Activated CD4-positive, alpha-beta T cell treated with anti-CD3 and anti-CD28 coated beads for 4 hours (primary cell): ENCODE results near the gene EMC7.
"Not testable (repeated sequence)": the region's sequence is repeated elsewhere in the genome, so short reads cannot be mapped to it uniquely, and the experiment has no call there.

Source experiments
- DNase-seq, 2 donors: peaks; one replicate each; pipeline ENCODE4 v3.0.0-alpha.2; 2020

Gene EMC7

DNA sequence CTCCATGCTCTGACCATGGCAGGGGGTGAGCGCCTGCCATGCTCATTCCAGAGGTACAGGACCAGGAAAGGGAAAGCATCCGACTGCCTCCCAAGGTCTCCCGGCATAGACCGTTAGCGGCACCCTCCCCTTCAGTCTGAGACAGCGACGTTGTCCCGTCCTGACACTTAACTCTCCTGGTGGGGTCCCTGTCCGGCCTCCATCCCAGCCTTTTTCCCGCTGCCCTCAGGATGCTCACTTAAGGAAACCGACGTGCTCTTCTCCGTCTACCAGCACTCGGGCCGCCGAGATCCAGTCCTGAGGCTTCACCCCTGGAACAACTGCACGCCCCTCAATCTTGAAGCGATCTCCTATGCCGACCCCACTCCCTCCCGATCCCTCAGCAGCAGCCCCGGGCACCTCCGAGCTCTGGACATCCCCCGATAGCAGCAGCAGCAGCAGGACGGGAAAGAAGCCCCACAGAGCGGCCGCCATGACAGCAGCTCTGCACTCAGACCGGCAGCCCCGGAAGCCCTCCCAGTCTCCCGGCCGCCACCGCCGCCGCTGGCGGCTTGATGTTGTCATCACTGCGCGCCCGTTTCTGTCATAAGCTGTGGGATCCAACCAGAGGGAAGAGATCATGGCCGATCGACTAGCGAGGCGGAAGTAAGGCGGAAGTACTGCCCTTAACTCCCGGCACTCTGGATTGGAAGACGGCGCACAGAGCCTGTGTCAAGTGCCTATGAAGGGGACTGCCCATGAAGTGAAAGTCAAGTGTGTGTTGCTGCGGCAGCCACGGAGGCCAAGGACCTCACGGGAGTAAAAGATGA is at the start of gene EMC7, which contains the start of gene PGBD4:
TSS of gene EMC7 (minus strand) at position 497 of the 809 bp plus-strand sequence. CDS start at position 474, 23 bp downstream.
TSS of gene PGBD4 (plus strand) at position 718 of the 809 bp plus-strand sequence. CDS start 449 bp downstream, outside the sequence.
- peak; percentile 97 to 99 for DNase-seq

DNA sequence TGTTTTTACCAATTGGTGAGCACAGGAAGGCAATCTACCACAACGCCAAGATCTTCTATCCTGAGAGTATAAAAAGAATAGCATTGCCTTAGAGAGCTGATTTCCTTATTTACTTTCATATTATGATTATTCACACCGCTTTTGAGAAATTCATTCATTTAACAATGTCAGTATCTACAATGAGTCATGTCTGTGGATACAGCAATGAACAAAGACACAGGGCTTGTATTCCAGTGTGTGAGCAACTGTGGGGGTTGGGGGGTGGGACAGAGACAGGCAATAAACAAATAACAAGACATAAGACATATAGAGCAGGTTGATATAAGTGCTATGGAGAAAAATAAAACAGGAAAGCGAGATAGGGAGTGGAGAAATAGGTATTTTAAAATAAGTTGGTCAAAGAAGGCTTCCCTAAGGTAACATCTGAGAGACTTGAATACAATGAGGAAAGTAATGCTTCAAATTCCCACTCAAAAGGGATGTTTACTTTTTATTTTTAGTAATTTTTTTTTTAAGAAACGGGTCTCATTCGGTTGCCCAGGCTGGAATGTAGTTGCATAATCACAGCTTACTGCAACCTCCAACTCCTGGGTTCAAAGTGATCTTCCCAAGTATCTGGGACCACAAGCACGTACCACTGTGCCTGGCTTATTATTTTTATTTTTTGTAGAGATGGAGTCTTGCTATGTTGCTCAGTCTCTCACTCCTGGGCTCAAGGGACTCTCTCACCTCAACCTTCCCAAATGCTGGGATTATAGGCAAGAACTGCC is 45.9 kb upstream of the EMC7 start:
- DNase-seq = no peak

DNA sequence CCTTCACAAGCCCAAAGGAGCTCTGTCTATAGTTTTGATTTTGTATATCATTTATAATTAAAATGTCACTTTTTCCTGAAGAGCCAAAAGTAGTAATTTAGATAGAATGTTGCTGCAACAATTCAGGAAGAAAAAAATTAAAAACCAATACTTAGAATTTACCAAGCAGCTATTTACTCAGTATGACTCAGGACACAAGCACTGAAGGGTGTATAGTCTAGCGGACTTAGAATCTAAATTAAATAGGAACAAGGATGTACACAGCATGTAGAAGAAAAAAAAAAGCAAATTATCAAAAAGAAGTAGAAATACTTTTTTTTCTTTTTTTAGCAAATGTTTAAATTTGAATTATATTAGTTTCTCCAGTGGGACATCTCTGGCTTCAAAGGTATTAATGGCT is 31.8 kb upstream of the EMC7 start:
- DNase-seq = no peak

DNA sequence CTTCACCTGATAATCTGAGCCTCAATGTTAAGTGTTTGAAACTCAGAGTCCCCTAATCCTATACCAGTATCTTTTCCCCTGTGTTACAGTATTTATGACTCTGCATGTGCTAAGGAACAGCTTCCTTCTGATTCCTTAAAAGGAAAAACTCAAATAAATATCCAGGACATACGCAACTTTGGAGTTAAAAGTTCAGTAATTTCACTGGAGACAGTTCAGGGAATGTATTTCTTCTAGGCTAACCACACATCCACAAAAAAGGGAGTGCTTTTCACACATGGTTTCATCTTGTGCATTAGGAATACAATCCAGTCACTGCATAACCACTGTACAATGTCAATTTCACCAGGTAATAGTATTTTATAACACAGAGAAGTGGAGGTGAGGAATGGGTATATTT is 31.2 kb upstream of the EMC7 start:
- no peak for DNase-seq

DNA sequence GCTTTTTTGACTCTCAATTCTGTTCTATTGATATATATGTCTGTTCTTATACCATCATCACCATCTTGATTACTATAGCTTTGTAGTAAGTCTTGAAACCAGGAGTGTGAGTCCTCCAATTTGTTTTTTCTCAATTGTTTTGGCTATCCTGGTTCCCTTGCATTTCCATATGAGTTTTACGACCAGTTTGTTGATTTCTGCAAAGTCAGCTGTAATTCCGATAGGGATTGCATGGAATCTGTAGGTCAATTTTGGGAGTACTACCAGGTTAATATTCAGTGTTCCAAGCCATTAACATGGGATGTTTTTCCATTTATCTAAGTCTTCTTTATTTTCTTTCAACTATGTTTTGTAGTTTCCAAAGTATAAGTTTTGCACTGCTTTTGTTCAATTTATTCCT is 27.2 kb upstream of the EMC7 start:
- DNase-seq = no peak

DNA sequence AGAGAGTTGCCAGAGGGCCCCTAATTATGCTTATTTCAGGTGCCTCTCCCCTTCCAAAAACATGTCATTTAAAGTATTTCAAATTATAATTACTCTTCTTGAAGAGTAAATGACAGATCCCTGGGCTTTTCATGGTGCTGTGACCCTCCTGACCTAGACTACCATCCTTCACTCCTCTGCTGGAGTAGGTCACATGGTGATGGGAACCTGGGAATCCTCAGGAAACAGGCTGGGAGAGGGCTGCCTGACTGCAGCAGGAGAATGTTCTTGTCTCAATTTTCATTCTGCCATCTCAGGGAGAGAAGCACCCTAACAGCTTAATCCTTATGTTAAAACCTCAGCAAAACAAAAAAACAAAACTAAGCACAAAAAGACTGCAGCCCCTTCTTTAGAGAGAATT is 24.9 kb upstream of the EMC7 start:
- no peak for DNase-seq

DNA sequence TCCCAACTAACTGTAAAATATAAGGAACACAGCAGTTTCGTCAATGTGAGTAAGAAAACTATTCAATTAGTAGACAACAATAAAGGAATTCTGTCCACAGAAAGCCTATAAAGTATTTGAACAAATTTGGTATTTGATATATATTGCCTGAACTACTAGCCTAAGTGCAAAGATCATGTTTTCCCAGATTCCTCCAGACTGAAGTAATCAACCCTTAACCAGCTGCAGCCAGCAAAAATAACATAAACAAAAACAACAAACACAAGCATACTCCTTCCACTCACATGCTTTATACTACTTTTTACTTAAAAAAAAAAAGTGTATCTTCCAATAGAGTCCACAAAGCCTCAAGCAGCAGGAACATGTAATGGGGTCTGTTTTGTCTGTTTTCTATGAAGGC is 24.3 kb upstream of the EMC7 start:
- DNase-seq = no peak

DNA sequence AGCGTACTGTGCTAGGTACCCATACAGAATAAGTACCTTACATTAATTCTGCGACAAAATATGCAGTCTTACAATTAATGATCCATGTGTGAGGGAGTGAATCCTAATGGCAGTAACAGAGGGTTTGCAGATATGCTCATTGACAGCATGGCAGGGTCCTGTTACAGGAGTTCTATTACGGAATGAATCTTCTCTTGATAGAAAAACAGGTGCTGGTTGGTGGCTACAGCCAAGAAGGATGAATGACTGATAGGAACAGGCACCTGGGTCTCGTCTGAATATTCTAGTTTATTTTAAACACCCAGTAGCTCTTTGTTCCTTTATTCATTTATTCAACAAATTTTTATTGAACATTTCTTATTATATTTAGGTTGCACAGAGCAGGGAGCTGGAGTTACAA is 23.0 kb upstream of the EMC7 start:
- DNase-seq = no peak

DNA sequence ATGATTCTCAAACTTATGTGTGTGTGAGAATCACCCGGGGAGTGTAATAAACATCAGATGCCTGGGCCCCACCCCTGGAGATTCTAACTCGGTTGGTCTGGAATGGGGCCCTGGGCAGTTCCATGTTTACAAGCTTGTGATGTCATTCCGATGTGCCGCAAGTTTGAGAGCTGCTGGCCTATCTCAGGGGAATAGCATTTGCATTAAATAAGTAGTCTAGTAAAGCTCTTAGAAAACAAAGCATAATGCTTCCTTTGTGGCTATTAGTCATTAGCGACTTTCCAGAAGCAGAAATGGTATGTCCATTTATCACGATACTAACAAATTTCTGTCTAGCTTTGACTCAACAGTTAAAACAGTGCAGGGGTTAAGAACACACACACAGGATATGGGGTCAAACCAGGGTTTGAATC is 21.1 kb upstream of the EMC7 start:
- DNase-seq = no peak

DNA sequence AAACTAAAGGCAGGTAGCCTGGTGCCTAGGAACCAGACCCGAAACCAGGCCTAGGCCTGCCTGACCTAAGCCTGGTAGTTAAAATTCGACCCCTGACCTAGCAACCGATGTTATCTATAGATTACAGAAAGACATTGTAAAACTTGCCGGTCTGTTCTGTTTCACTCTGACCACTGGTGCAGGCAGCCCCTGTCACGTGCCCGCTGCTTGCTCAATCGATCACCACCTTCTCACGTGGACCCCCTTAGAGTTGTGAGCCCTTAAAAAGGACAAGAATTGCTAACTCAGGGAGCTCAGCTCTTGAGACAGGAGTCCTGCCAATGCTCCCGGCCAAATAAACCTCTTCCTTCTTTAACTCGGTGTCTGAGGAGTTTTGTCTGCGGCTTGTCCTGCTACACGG is 20.1 kb upstream of the EMC7 start:
- DNase-seq = not testable (repeated sequence)

DNA sequence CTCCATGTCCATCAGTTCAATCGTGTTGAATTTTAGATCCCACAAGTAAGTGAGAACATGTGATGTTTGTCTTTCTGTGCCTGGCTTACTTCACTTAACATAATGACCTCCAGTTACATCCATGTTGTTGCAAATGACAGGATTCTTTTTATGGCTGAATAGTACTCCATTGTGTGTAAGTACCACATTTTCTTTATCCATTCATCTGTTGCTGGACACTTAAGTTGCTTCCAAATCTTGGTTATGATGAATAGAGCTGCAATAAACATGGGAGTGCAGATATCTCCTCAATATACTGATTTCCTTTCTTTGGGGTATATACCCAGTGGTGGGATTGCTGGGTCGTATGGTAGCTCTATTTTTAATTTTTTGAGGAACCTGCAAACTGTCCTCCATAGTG is 18.8 kb upstream of the EMC7 start:
- DNase-seq = not testable (repeated sequence)

DNA sequence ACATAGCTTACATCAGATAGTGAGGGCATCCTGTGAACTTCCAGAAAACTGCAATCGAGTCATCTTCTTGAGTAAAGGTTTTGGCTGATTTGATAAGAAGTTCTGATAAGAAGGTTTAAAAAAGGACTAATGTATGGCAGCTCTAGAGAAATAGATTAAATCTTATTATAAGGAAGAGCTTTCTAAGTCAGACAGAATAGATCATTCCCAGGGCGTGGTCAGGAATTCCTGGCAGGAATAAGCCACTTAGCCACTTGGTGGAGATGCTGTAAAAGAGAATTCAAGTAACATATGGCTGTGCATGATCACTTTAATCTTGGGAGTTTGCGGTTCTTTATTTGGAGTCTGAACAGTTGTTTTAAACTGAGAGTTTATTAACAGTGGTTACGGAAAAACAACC is 17.6 kb upstream of the EMC7 start:
- no peak for DNase-seq

DNA sequence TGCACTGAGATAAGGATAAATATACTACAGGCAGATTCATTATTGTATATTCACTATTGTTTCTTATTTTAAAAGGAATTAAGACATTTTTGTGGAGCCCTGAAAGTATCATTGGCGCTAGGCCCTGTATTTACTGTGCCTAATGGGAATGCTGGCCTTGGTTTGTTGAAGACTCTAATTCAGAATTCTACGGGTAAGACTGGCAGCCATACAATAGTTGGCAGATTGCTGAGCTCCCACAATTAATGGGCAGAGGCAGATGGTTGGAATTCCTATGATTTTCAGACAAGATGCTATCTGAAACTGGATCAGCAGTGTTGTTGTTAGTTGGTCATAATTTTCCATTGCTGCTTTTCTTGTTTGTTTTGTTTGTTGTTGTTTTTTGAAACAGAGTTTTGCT is 15.0 kb upstream of the EMC7 start:
- DNase-seq = no peak

DNA sequence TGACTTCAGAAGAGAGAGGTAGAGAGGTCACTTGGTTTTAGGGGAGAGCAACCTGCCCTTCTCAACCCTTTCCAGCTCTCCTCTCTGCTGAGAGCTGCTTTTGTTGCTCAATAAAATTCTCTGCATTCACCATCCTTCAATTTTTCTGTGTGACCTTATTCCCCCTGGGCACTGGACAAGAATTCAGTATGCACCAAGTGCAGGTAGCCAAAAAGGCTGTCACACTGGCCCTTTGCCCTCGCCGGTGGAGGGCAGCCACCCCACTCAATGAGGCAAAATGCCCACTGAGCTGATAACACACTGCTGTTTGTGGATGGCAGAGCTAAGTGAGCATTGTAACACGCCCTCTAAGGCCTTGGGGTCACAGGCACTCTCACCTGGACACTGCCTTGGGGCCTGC is 13.1 kb upstream of the EMC7 start:
- no peak for DNase-seq

DNA sequence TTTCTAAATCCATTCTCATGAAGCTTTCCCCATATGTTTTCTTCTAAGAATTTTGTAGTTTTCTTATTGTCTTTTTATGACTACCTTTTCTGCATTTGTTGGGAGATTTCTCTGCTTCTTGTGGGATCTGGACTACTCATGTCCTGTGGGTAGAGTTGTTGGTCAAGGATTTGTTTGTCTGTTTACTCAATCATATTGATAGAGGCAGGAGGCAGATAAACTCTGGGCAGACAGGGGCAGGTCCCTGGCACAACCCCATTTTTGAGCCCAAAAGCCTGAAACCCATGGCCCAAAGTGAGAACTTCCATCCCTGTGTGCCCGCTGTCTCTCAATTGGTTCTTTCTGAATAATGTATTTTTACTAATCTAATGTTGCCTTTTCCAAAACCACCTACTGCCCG is 12.6 kb upstream of the EMC7 start:
- no peak for DNase-seq

DNA sequence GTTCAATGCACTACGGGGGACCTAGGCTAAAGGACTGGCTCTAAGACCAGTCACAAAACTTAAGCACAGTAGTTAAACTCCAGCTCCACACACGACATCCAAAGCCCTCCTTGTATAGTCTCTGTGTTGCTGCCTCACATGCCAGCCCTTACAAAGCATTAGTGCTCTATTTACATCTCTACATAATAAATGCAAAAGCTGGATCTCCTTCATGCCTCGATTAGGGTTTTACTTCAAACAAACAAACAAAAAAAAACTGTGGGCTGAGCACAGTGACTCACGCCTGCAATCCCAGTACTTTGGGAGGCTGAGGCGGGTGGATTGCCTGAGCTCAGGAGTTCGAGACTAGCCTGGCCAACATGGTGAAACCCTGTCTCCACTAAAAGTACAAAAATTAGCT is 9.8 kb upstream of the EMC7 start:
- DNase-seq = no peak

DNA sequence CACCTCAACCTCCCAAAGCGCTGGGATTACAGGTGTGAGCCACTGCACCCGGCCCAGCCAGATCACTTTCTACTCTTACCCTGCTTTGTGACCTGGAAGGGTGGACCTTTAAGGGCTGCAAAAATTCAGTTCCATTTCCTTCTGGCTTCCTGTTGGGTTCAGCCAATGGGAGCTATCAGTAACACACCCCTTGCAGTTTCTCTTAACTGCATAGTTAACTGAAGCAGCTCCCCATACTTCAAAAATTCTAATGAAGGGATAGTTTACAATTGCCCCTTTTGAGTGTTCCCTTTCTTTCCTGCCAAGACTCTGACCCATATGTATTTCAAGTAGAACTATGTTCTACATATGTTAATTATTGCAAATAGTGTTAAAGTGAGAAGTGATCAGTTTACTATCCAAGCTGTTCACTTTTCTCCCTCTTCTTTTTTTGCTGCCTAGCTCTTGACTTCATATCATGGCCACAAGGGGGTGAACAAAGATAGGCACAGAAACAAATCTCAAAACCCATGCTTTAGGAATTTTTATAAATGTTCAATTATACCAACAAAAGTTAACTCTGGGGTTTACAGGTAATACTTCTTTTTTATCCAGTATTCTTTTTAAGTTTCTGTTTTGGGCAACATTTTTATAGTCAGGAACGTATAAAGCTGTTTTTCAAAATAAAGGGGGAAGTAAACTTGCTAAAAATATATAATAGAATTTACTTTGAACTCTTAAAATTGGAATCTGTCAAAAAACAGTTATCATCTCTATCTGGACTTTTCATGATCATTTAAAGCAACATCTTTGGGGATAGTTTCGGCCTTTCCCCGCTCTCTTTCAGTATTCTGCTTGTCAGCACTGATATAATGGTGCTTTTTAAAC is 8.4 kb upstream of the EMC7 start:
- no peak for DNase-seq

DNA sequence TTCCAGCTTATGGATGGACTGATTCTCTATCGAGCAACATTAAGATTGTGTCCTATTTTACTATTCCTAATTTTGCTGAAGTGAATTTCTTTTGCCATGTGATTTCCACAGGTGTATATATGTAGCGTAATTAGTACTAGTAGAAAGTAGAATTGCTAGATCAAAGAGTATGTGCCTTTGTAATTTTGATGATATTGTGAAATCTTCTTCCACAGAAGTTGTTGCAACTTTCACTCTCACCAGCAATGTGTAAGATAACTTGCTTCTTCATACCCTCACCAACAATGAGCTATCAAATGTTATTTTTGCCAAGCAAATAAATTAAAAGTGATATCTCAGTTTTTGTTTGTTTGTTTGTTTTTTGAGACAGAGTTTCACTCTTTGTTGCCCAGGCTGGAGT is 5.7 kb upstream of the EMC7 start:
- DNase-seq = no peak

DNA sequence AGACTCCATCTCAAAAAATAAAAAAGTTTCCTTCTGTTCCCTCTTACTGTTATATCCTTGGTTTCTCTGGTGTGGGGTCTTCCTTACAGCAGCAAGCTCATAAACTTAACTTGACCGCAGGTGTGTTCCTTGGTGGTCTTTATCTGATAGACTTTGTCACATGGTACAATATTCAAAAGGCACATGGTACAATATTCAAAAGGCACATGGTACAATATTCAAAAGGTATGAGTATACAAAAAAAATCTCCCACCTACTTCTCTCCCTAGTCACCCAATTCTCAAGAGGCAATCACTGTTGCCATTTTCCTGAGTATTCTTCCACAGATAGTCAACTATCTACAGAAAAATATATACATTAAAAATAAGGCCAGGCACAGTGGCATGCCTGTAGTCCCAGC is 4.8 kb upstream of the EMC7 start:
- no peak for DNase-seq

DNA sequence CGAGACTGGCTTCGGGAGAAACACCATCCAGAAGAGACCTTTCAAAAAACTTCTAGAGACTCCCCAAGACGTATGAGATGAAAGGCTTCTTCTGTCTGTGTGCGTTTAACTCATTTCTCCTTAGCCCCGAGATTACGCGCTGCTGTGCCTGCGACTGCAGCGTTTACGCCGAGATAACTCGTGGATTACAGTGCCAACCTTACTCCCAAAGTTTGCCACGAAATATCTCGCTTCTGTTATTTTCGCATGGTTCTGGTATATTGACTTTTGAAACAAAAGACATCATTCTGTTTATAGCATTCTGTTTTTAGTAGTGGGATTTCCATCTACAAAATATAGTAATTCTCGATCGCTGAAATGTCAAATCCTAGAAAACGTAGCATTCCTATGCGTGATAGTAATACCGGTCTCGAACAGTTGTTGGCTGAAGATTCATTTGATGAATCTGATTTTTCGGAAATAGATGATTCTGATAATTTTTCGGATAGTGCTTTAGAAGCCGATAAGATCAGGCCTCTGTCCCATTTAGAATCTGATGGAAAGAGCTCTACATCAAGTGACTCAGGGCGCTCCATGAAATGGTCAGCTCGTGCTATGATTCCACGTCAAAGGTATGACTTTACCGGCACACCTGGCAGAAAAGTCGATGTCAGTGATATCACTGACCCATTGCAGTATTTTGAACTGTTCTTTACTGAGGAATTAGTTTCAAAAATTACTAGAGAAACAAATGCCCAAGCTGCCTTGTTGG is 688 bp upstream of the EMC7 start:
- no peak for DNase-seq

DNA sequence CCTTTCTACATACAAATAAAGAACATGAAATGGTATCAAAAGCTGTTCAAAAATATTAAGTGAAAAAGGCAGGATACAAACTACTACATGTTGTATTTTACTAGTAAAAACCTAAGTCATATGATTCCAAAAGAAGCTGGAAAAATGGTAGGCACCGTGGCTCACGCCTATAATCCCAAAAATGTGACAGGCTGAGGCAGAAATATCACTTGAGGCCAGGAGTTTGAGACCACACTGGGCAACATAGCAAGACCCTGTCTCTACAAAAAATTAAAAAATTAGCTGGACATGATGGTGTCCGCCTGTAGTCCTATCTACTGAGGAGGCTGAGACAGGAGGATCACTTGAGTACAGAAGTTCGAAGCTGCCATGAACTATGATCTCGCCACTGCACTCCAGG is 1.7 kb downstream of the EMC7 start:
- no peak for DNase-seq

DNA sequence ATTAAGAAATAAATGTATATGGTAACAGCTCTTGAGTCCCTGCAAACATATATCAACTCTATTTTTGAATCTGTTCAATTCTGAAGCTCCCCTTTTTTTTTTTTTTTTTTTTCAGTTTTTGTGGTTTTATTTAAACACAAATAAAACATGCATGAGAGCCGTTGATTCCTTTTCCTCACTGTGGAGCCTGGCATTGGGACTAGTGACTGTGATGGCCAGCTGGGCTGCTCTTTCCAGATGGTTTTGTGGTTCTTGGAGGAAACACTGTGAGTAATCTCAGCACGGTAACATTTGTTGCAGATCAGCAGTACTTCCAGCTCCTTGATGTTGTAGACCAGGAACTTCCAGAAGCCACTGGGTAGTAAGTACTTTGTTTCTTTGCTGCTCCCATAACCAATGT is 15.9 kb downstream of the EMC7 start:
- DNase-seq = no peak

DNA sequence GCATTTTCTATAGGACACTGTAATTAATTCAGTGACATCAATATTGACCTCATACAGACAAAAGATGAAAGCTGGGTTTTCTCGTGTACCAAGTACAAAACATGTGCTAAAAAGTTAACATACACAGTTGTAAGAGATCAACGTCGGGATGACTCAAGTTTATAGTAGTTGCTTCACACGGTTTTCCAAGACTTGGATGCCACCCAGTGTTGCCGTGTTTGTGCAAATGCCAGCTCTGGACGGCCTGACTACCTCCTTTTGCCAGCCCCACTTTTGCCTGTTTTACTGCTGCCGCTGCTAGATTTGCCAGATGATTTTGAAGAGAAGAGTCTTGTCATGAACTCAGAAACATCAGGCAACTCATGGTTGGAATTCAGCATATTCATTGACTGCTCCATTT is 17.6 kb downstream of the EMC7 start:
- no peak for DNase-seq
